Lung (tissue), 12 donors: Measurements from ENCODE around the gene SYNPO2. TPM values are rescaled to one million over a fixed set of nuclear protein-coding genes. Genes with fewer than 3 reads are reported as not detected.

Experiments
- ATAC-seq: fragments of 200-7000 bp; cut with Tn5 transposase; one replicate; pipeline ENCODE4 v1.9.1; 2020; ENCODE audit warnings: moderate number of reproducible peaks; ENCODE audit not compliant: insufficient read depth, low FRiP score
- DNase-seq, 3 donors: peaks; one replicate each; pipeline ENCODE4 v3.0.0-alpha.2; 2013 to 2017
- H3K27ac ChIP-seq, 2 donors: one replicate each; pipeline ENCODE4 v1.5.1; 2013; ENCODE audit warnings: mild to moderate bottlenecking in 2 of 2, moderate library complexity in 2 of 2, control low read depth in 1 of 2, inconsistent platforms in 1 of 2, low read depth in 1 of 2, low read length in 1 of 2
- H3K27me3 ChIP-seq, 3 donors: one replicate each; pipeline ENCODE4 v1.5.1; 2013; ENCODE audit warnings: low read length in 2 of 3; ENCODE audit not compliant: control insufficient read depth in 3 of 3, insufficient read depth in 3 of 3
- H3K36me3 ChIP-seq, 4 donors: one replicate each; pipeline ENCODE4 v1.5.1; 2013; ENCODE audit warnings: low read length in 4 of 4, mild to moderate bottlenecking in 1 of 4, moderate library complexity in 1 of 4; ENCODE audit not compliant: control insufficient read depth in 4 of 4, insufficient read depth in 4 of 4
- H3K4me1 ChIP-seq, 5 donors: one replicate each; pipeline ENCODE4 v1.5.1; 2013; ENCODE audit warnings: low read length in 5 of 5, mild to moderate bottlenecking in 2 of 5, moderate library complexity in 1 of 5; ENCODE audit not compliant: control insufficient read depth in 5 of 5, insufficient read depth in 5 of 5
- H3K4me3 ChIP-seq: one replicate; pipeline ENCODE4 v1.5.1; 2013; ENCODE audit warnings: mild to moderate bottlenecking, control low read depth, moderate library complexity
- H3K9ac ChIP-seq, 2 donors: one replicate each; pipeline ENCODE4 v1.5.1; 2013; ENCODE audit warnings: low read length in 2 of 2, control low read depth in 1 of 2; ENCODE audit not compliant: insufficient read depth in 1 of 2
- H3K9me3 ChIP-seq, 4 donors: one replicate each; pipeline ENCODE4 v1.5.1; 2013; ENCODE audit warnings: low read length in 3 of 4, mild to moderate bottlenecking in 1 of 4, moderate library complexity in 1 of 4; ENCODE audit not compliant: control insufficient read depth in 4 of 4, insufficient read depth in 3 of 4
- WGBS, 2 donors: extraction: QIAGEN DNeasy Blood & Tissue Kit; methylation state at CpG; one replicate each; pipeline ENCODE4 v1.1.7; 2013; 5-methylcytosine and 5-hydroxymethylcytosine counted together
- polyA plus RNA-seq, 2 donors: library from polyadenylated mRNA; stranded (reverse); fragments of 200-250 nt; gene quantifications; one replicate each; pipeline ENCODE4 v1.2.1, GENCODE V29; 2013
- total RNA-seq, 2 donors: library from RNA; depleted of rRNA in 1 of 2; stranded (reverse); fragments of >200 nt in 1 of 2; gene quantifications; one replicate each; pipeline ENCODE4 v1.2.1, GENCODE V29; 2014 to 2021
- TF ChIP-seq, protein P1 (sequence below): IDR thresholded peaks from 2 replicates; pipeline ENCODE4 v1.5.1; 2012; ENCODE audit warnings: mild to moderate bottlenecking; ENCODE audit errors: control extremely low read depth, extremely low read depth
- donor health status: control.
- donor health status: control.
- donor health status: Bipolar disorder and iron deficiency.
- donor health status: healthy.
- donor health status: DM: yes; HTN: yes; CAD: no.

SYNPO2 gene
- total and polyA plus RNA-seq, 4 donors: 3.5 to 27.6 (median 10.1) TPM

DNA sequence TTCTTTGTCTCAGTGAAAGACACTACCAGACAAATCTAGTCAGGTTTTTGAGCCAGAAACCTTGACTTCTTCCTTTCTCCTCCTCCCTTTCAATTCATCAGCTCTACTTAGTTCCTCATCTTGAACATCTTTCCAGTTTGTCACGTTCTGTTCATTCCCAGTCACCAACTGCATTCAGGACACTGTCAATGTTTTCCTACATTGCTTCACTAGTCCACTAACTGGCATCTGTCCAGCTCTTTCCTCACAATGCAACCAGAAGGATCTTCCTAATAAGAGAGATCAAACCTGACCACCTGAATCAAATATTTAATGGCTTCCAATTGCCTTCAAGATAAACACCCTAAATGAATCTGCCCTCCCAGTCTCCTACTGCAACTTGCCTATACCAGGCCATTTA, 52.5 kb downstream of the SYNPO2 start:
- WGBS, 2 donors: 26 to 44% methylated on average over 1 of the region's 1 CpG
- DNase-seq: peak in 2 of 3 donors; percentile 45 to 66

DNA sequence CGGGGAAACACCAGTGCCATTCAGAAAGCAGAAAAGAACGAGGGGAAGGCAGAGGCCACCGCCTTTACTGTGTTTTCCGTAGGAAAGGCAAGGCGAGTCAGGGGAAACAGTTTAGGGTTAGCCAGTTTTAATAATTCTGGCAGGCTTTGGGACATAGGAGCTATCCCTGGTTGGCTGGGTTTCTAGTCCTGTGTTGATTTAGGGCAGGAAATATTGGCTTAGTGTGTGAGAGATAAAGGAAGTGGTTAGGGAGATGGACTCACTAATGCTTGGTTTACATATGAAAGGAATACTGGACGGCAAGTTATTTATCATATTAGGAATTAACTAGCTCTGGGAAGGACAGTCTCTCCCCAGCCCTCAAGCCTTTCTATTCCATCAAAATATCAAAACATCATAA, 53.1 kb downstream of the SYNPO2 start:
- peaks cover 0 to 27% (median 0%) of the 10 kb centered on the region in 5 donors for H3K4me1 ChIP-seq
- ATAC-seq: no peak
- H3K4me3 ChIP-seq: no peak overlapping the region
- no peaks in the 10 kb centered on the region for H3K27me3 ChIP-seq
- H3K9me3 ChIP-seq: no peaks in the 10 kb centered on the region
- TF ChIP-seq, protein P1, sequence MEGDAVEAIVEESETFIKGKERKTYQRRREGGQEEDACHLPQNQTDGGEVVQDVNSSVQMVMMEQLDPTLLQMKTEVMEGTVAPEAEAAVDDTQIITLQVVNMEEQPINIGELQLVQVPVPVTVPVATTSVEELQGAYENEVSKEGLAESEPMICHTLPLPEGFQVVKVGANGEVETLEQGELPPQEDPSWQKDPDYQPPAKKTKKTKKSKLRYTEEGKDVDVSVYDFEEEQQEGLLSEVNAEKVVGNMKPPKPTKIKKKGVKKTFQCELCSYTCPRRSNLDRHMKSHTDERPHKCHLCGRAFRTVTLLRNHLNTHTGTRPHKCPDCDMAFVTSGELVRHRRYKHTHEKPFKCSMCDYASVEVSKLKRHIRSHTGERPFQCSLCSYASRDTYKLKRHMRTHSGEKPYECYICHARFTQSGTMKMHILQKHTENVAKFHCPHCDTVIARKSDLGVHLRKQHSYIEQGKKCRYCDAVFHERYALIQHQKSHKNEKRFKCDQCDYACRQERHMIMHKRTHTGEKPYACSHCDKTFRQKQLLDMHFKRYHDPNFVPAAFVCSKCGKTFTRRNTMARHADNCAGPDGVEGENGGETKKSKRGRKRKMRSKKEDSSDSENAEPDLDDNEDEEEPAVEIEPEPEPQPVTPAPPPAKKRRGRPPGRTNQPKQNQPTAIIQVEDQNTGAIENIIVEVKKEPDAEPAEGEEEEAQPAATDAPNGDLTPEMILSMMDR: no peak
- no peaks in the 10 kb centered on the region for H3K36me3 ChIP-seq
- H3K27ac ChIP-seq: peak overlapping the region in 1 of 2 donors; percentile 53
- H3K9ac ChIP-seq: no peak overlapping the region
- DNase-seq: peak in 1 of 3 donors; percentile 50
- 57 to 59% methylated on average over 6 of the region's 6 CpGs for WGBS, 2 donors

More for the DNA sequence above, 52.5 kb downstream of the SYNPO2 start:
- Histone ChIP-seq H3K27ac (peak overlapping the region in 1 of 2 donors; percentile 53), H3K27me3 (no peaks in the 10 kb centered on the region), H3K4me3 (no peak overlapping the region), H3K36me3 (no peaks in the 10 kb centered on the region), H3K4me1 (peaks cover 0 to 26% (median 0%) of the 10 kb centered on the region in 5 donors), H3K9ac (no peak overlapping the region), H3K9me3 (no peaks in the 10 kb centered on the region)
- ATAC-seq: no peak
- TF ChIP-seq, protein P1: no peak

DNA sequence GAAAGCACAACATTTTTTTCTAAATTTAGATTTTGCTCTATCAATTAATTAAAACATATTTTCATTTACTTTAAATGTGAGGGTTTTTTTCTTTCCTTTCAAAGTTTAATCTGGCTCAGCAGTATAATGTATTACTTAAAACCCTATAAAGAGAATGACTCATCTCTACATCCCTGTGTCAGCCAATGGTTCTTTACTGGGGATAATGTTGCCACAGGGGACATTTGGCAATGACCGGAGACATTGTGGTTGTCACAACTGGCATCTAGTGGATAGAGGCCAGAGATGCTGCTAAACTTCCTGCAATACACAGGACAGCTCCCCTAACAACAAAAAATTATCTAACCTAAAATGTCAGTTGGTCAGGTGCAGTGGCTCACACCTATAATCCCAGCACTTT, 53.8 kb downstream of the SYNPO2 start:
- ATAC-seq (no peak), DNase-seq (no peak)
- no peaks in the 10 kb centered on the region for H3K27me3 ChIP-seq
- peak overlapping the region in 1 of 2 donors; percentile 33 for H3K27ac ChIP-seq
- no peaks in the 10 kb centered on the region for H3K36me3 ChIP-seq
- no peak overlapping the region for H3K4me3 ChIP-seq
- TF ChIP-seq, protein P1: no peak
- peaks cover 0 to 31% (median 0%) of the 10 kb centered on the region in 5 donors for H3K4me1 ChIP-seq
- H3K9me3 ChIP-seq: no peaks in the 10 kb centered on the region
- WGBS, 2 donors: 46 to 70% methylated on average over 1 of the region's 1 CpG
- H3K9ac ChIP-seq: no peak overlapping the region

DNA sequence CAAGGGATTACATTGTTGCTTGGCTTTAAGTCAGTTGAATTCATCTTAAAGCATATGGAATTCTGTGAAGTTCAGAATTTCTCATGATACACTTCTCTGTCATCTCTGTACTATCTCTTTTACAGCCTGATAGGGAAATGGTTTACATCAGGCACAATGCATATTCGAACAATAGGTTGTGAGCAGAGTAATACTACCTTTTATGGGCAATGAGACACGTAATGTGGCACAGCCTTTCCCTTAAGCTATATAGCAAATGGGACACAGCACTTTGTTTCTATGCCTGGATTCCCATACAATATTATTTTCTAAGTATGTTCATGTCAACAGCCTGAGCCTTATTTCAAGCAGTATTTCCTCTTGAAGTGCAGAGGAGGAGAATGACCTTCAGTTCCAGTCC, 58.4 kb downstream of the SYNPO2 start:
- Histone ChIP-seq H3K9ac (no peak overlapping the region), H3K36me3 (no peaks in the 10 kb centered on the region), H3K27me3 (no peaks in the 10 kb centered on the region), H3K9me3 (no peaks in the 10 kb centered on the region), H3K4me3 (no peak overlapping the region), H3K27ac (no peak overlapping the region), H3K4me1 (peaks cover 0 to 25% (median 0%) of the 10 kb centered on the region in 5 donors)
- TF ChIP-seq, protein P1: no peak
- DNase-seq (no peak), ATAC-seq (no peak)
- WGBS, 2 donors: 54 to 59% methylated on average over 2 of the region's 2 CpGs
